Kidney tubule cell (primary cell): ENCODE results near the gene CDC5L.
"Not testable (repeated sequence)": the region's sequence is repeated elsewhere in the genome, so short reads cannot be mapped to it uniquely, and the experiment has no call there.

Experiments
- DNase-seq: peaks from one replicate; pipeline ENCODE4 v3.0.0-alpha.2; 2018; ENCODE audit warnings: low spot score

The CDC5L gene

GRCh38 chr6:44387346-44388134, at the start of gene CDC5L:
TSS of gene CDC5L (plus strand) at chr6:44387706. CDS start at chr6:44387824, 118 bp downstream.
- peak; percentile 98 for DNase-seq

- peak; percentile 63 for DNase-seq
Measured at GRCh38 chr6:44338228-44339122, 49.0 kb upstream of the CDC5L start.

GRCh38 chr6:44339301-44339700, 48.2 kb upstream of the CDC5L start:
- no peak for DNase-seq

- DNase-seq = peak; percentile 92
Measured at GRCh38 chr6:44339763-44340625, 47.5 kb upstream of the CDC5L start.

GRCh38 chr6:44341095-44341890, 46.2 kb upstream of the CDC5L start:
- DNase-seq = peak; percentile 18

GRCh38 chr6:44342052-44342451, 45.5 kb upstream of the CDC5L start:
- DNase-seq = no peak

GRCh38 chr6:44342489-44342888, 45.0 kb upstream of the CDC5L start, which contains the start of gene SPATS1:
TSS of gene SPATS1 (plus strand) at chr6:44342650. CDS start at chr6:44343096, 446 bp downstream.
- no peak for DNase-seq

GRCh38 chr6:44346818-44347217, 40.7 kb upstream of the CDC5L start:
- not testable (repeated sequence) for DNase-seq

- peak; percentile 20 for DNase-seq
Measured at GRCh38 chr6:44349904-44350649, 37.4 kb upstream of the CDC5L start.

GRCh38 chr6:44350650-44350994, 36.9 kb upstream of the CDC5L start:
- DNase-seq = not testable (repeated sequence)

GRCh38 chr6:44352259-44352658, 35.2 kb upstream of the CDC5L start:
- no peak for DNase-seq

GRCh38 chr6:44353336-44353735, 34.2 kb upstream of the CDC5L start:
- DNase-seq = no peak

GRCh38 chr6:44355640-44356039, 31.9 kb upstream of the CDC5L start:
- no peak for DNase-seq

GRCh38 chr6:44356487-44356886, 31.0 kb upstream of the CDC5L start:
- no peak for DNase-seq

GRCh38 chr6:44359973-44360372, 27.5 kb upstream of the CDC5L start:
- DNase-seq = no peak

- no peak for DNase-seq
Measured at GRCh38 chr6:44361947-44362346, 25.6 kb upstream of the CDC5L start.

GRCh38 chr6:44363377-44363926, 24.1 kb upstream of the CDC5L start:
- DNase-seq = no peak

- DNase-seq = no peak
Measured at GRCh38 chr6:44366781-44367180, 20.7 kb upstream of the CDC5L start.

GRCh38 chr6:44367681-44368080, 19.8 kb upstream of the CDC5L start:
- no peak for DNase-seq

GRCh38 chr6:44373051-44373450, 14.5 kb upstream of the CDC5L start:
- DNase-seq = no peak
